Heart left ventricle (tissue), 13 donors: ENCODE measurements around the gene DHPS.
A peak's percentile ranks its signal among the peaks of the same experiment; 100 is the strongest.

Experiments
- POLR2A ChIP-seq, 2 donors: fragments of 450-650 bp; IDR thresholded peaks; one replicate each; pipeline ENCODE4 v1.6.1; 2017; ENCODE audit warnings: antibody characterized with exemption in 2 of 2, mild to moderate bottlenecking in 2 of 2, moderate library complexity in 2 of 2
- TF ChIP-seq, protein P1 (sequence below), 12 donors: fragments of 200-600 bp; sonication (generic) in 4 of 12; IDR thresholded peaks; one replicate each; pipeline versions ENCODE4 v1.5.0 to v1.8.0; 2018 to 2022; ENCODE audit warnings: antibody characterized with exemption in 12 of 12, mild to moderate bottlenecking in 5 of 12
- donor health status: ischemic (EF 13 %, LVEDD 7.1; RV severe dilation, severe dysfunction).
- donor health status: DM: no; HTN: yes; CAD: no.
- donor health status: DM: no; HTN: no; CAD: no.
- donor health status: ischemic (EF 25% LVEDD 6.9; RV normal size, moderate dysfunction).
- donor health status: ischemic (EF 25% LVEDD 5.7; RV mildly dilated, moderate dysfunction).
- donor health status: ischemic (EF 35%, LVEDD 5.7; RV mildly dilated, moderate dysfunction).
- donor health status: nonischemic (EF 11% LVEDD 7.7; RV severe dilation, severe dysfunction).
- donor health status: DM: yes; HTN: yes; CAD: no.
- donor health status: PGD.
- donor health status: ischemic (EF 29% LVEDD 5.4; RV normal size, mild dysfunction).
- donor health status: nonischemic (EF 23%, LVEDD 6.1; RV moderate dilation, normal function).

DNA sequence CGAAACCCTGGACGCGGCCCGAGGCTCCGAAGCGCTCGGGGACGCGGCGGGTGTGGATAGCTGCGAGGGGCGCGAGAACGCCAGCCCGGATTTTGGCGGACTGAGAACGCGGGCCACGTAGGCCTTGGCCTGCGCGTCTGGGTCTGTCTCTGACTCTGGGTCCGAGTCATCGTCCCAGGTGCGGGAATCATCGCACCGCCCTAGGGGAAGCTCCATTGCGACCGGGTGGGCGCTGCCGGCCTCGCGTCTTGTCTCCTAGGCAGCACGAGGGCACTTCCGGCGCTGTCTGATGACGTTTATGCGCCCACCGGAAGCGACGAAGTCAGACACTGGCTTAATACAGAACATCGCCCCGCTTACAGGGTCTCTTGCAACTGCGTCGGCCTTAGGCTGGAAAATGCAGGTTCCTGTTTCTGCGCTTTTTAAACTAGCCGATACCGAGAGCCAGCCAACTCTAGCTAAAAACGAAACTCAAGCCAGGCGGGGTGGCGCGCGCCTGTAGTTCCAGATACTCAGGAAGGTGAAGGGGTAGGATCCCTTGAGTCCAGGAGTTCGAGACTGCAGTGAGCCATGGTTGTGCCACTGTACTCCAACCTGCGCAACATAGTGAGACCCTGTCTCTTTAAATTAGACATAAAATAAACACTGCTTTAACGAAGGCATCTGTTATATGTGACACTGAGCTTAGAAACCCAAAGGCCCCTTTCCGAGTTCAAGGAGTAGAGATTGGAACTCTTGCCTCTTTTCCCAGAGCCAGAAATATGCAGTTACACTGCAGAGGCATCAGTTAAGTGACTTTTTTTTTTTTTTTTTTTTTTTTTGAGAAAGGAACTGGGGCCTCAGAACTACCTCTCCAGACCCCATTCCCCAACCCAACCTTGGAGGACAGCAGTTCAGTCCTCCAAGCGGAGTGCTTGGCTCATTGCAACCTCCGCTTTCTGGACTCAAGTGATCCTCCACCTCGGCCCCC lies 15.0 kb upstream of the DHPS start, which contains the start of gene FBXW9:
- TF ChIP-seq, protein P1, sequence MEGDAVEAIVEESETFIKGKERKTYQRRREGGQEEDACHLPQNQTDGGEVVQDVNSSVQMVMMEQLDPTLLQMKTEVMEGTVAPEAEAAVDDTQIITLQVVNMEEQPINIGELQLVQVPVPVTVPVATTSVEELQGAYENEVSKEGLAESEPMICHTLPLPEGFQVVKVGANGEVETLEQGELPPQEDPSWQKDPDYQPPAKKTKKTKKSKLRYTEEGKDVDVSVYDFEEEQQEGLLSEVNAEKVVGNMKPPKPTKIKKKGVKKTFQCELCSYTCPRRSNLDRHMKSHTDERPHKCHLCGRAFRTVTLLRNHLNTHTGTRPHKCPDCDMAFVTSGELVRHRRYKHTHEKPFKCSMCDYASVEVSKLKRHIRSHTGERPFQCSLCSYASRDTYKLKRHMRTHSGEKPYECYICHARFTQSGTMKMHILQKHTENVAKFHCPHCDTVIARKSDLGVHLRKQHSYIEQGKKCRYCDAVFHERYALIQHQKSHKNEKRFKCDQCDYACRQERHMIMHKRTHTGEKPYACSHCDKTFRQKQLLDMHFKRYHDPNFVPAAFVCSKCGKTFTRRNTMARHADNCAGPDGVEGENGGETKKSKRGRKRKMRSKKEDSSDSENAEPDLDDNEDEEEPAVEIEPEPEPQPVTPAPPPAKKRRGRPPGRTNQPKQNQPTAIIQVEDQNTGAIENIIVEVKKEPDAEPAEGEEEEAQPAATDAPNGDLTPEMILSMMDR (IDR thresholded peaks at IDR 0.05), result no peak
- peak in 1 of 2 donors; percentile 66 for TF ChIP-seq POLR2A (IDR thresholded peaks at IDR 0.05)
